Measurements from ENCODE around the gene DRG1.
"Not testable (repeated sequence)": the region's sequence is repeated elsewhere in the genome, so short reads cannot be mapped to it uniquely, and the experiment has no call there.

Gene DRG1, protein sequence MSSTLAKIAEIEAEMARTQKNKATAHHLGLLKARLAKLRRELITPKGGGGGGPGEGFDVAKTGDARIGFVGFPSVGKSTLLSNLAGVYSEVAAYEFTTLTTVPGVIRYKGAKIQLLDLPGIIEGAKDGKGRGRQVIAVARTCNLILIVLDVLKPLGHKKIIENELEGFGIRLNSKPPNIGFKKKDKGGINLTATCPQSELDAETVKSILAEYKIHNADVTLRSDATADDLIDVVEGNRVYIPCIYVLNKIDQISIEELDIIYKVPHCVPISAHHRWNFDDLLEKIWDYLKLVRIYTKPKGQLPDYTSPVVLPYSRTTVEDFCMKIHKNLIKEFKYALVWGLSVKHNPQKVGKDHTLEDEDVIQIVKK

DNA sequence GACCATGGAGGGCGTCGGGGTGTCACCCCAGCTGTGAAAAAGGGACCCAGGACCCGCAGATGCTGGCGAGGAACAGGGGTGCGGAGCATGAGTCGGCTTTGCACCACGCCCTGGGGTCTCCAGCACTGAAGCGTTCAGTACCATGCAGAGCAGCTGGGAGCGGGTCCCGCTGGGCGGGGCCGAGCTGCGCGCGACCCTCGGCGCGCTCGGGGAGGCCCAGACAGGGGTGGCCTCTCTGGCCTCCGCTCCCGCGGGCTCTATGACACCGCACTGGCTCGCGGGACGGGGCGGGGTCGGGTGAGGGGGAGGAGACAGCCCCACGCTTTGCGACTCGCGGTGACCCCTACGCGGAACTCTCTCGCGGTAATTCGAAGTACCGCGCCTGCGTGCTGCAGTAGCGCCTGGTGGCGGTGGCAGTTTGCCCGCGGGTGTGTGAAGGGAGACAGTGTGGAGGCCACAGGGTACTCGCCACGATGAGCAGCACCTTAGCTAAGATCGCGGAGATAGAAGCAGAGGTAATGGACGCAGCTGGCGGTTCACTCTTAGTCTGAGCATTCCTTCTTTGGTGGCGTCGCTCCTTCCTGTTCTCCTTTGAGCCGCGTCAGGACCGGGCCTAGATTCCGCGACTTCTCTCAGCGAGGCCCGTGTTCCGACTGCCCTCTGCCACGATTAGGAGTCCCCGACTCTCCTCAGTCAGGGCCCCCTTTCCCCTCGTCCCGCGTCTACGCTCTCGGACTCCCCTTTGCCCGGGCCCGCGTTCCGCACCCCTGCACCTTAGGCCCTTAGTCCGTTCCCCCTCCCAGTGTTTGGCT lies at the start of gene DRG1:
Gene DRG1, plus strand, starts transcription at position 394 of the 812 bp plus-strand sequence. Its CDS starts 80 bp downstream, at position 474.
- FAIRE-seq, result no peak

- no peak for FAIRE-seq
These were observed 49.4 kb upstream of the DRG1 start for GRCh38 chr22:31349960-31350359.

- FAIRE-seq, result no peak
These were observed 49.0 kb upstream of the DRG1 start for GRCh38 chr22:31350410-31350863.

DNA sequence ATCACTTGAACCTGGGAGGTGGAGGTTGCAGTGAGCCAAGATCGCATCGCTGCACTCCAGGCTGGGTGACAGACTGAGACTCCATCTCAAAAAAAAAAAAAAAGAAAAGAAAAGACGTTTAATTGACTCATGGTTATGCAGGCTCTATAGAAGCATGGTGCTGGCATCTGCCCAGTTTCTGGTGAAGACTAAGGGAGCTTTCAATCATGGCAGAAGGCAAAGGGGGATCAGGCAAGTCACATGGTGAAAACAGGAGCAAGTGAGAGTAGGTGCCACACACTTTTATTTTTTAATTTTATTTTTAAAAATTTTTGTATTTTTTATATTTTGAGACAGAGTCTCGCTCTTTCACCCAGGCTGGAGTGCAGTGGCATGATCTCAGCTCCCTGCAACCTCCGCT lies 44.9 kb upstream of the DRG1 start:
- no peak for FAIRE-seq

GRCh38 chr22:31360029-31360428 lies 39.4 kb upstream of the DRG1 start:
- no peak for FAIRE-seq

DNA sequence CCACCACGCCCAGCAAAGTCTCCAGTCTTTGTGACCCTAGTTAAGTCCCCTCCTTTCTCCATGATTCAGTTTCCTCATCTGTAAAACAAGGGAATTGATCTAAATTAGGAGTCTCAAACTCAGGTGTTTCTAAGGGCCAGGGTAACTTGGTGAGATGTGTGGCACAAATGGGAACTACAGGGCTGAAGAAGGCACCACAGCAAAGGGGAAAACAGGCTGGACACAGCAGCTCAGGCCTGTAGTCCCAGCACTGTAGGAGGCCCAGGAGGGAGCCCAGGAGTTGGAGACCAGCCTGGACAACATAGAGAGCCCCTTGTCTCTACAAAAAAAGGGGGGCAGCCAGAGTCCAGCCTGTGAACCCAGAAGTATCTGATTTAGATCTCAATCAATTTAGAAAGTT lies 37.7 kb upstream of the DRG1 start:
- no peak for FAIRE-seq

- no peak for FAIRE-seq
These were observed 35.4 kb upstream of the DRG1 start for GRCh38 chr22:31363885-31364465.

- FAIRE-seq, result no peak
These were observed 32.0 kb upstream of the DRG1 start for GRCh38 chr22:31367426-31367825.

DNA sequence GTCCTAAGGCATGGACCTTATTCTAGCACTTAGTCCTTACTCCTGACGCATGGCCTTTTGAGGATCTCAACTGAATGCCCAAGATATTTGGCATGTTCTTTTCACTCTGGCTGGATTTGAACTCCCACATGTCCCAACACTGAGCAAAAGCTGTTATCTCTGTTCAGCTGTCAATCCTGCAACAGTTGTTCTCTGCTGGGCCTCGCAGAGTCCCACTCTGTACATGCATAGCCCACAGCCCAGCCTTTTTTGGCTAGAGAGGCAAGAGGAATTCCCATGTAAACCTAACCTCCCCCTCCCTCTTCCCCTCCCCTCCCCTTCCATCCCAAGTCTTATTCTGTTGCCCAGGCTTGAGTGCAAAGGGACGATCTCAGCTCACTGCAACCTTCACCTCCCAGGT lies 21.8 kb upstream of the DRG1 start:
- no peak for FAIRE-seq

GRCh38 chr22:31378123-31378522 lies 21.3 kb upstream of the DRG1 start:
- FAIRE-seq, result no peak

GRCh38 chr22:31378651-31379050 lies 20.8 kb upstream of the DRG1 start:
- not testable (repeated sequence) for FAIRE-seq

- no peak for FAIRE-seq
These were observed 5.5 kb upstream of the DRG1 start for GRCh38 chr22:31393893-31394292.

GRCh38 chr22:31394326-31394725 lies 5.1 kb upstream of the DRG1 start:
- no peak for FAIRE-seq

DNA sequence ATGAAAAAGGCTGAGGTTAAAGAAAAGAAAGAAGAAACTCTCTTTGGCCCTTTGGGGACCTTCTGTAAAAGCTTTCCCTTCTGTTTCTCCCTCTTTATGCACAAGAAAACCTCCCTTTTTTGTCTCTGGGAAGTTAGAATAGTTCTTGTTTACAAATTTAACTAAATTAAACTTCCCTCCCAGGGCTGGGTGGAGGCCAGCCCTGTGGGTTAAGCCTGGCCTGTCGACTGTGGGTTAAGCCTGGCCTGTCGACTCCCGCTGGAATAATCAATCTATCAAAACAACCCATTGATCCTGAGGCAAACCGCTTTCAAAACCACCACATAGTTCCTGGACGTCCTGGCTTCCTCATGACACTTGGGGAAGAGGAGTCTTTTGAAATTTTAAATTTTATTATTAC lies 1.2 kb upstream of the DRG1 start:
- no peak for FAIRE-seq

- no peak for FAIRE-seq
These were observed 606 bp downstream of the DRG1 start for GRCh38 chr22:31400023-31400397.

- not testable (repeated sequence) for FAIRE-seq
These were observed 2.9 kb downstream of the DRG1 start for GRCh38 chr22:31402350-31402749.

- FAIRE-seq, result no peak
These were observed 26.1 kb downstream of the DRG1 start for GRCh38 chr22:31425331-31426050.

DNA sequence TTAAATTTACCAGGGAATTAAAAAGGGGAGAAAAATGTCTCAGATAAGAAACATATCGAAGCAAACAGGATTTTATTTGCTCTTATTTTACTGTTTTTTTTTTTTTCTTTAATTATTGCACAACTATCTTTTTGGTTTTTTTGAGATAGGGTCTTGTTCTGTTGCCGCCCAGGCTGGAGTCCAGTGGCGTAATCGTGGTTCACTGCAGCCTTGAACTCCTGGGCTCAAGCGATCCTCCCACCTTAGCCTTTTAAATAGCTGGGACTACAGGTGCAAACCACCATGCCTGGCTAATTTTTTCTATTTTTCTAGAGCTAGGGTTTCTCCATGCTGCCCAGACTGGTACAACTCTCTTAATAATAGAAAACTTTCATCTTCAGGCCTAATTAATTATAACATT lies 32.5 kb downstream of the DRG1 start:
- FAIRE-seq, result no peak

DNA sequence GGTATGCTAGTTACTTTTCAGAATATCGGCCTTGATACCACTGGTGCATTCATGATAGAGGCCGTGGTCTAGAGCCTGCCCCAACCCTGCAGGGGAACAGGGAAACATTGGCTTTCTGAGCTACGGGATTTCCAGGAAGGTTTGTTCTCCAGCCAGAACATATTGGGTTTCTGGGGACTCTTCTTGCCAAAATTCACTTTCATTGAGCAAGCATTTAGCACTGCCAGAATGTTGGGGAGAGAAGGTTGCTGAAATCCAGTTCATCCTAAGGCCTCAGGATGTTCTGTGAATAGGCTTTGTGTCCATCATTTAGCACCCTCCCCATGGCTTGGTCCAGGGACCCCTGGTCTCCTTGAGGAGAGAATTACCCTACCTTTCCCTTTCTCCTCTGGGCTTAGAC lies 36.7 kb downstream of the DRG1 start:
- FAIRE-seq, result no peak

GRCh38 chr22:31439808-31440207 lies 40.4 kb downstream of the DRG1 start:
- FAIRE-seq, result no peak

- FAIRE-seq, result no peak
These were observed 41.3 kb downstream of the DRG1 start for GRCh38 chr22:31440681-31441080.

DNA sequence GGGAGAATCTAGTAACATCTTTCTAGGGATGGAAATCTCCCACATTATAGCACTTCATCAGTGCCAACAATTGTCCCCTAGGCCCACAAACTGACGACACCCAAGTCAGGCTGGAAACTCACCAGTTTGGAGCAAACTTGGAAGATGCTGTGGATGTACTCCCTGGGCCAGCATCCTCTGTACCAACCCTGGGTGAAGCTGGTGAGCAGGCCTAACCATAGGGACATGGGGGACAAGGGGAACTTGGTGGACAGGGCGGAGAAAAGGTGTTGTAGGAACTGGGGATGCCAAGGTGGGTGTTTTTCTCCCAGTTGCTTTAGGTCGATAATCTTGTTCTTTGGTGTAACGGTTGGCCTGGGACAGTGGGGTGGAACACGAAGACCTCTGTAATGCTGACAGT lies 42.2 kb downstream of the DRG1 start:
- FAIRE-seq, result no peak

All from colon (tissue), 2 donors.